GM13976 (cell line): ENCODE data around the gene LIMS1.
"Not testable (repeated sequence)": the region's sequence is repeated elsewhere in the genome, so short reads cannot be mapped to it uniquely, and the experiment has no call there.

Experiments
- DNase-seq: peaks from one replicate; pipeline ENCODE4 v3.0.0; 2012; ENCODE audit warnings: low spot score
- in situ Hi-C: fragments of 300-500 bp; cut with MboI; formaldehyde crosslinking; loops from one replicate; pipeline ENCODE4 v1.12.0; 2022; ENCODE audit warnings: low sequenced_read_pairs, mixed read lengths, inconsistent platforms; ENCODE audit not compliant: unreplicated experiment
- TF ChIP-seq, protein P1 (sequence below): IDR thresholded peaks from 2 replicates; pipeline ENCODE4 v1.5.1; 2012; ENCODE audit warnings: borderline replicate concordance, mild to moderate bottlenecking; ENCODE audit not compliant: insufficient read depth; ENCODE audit errors: extremely low read depth, missing control alignments, control extremely low read depth

The LIMS1 gene

DNA sequence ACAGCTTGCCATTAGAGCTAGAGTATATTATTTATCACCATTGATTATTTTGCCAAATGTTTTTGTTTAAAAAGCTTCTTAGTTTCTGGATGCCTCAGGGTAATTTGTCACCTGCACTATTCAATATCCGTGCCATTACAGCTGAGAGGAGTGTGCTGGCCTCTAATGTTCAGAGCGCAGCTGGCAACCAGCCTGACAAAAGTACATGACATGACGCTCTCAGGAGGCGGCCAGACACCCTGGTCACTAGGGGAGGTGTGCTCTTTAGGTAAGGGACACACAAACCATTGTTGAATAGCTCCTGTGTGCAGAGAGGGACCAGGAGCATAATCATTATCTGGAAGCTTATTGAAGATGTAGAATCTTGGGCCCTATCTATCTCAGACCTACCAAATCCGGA is 20.3 kb downstream of the LIMS1 start:
- in situ Hi-C loops = no loop called here
- no peak for DNase-seq

DNA sequence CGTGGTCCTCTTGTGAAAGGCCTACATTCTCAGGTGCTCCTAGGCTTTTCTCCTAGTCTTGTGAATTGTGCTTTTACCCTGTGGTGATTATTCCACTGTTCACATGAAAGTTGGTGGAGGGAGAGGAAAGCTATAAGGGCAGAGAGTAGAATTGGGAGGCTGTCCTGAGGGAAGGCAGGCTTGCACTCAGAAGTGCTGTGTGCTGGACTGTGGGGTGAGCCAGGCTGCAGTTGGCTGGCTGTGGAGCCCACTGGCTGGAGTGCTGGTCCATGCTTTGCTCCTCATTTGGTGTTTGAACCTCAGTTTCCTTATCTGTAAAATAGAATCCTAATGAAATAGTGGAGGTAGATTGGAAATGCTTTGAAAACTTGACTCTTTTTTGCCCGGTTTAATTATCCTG is 21.3 kb downstream of the LIMS1 start:
- TF ChIP-seq, protein P1, sequence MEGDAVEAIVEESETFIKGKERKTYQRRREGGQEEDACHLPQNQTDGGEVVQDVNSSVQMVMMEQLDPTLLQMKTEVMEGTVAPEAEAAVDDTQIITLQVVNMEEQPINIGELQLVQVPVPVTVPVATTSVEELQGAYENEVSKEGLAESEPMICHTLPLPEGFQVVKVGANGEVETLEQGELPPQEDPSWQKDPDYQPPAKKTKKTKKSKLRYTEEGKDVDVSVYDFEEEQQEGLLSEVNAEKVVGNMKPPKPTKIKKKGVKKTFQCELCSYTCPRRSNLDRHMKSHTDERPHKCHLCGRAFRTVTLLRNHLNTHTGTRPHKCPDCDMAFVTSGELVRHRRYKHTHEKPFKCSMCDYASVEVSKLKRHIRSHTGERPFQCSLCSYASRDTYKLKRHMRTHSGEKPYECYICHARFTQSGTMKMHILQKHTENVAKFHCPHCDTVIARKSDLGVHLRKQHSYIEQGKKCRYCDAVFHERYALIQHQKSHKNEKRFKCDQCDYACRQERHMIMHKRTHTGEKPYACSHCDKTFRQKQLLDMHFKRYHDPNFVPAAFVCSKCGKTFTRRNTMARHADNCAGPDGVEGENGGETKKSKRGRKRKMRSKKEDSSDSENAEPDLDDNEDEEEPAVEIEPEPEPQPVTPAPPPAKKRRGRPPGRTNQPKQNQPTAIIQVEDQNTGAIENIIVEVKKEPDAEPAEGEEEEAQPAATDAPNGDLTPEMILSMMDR = no peak
- in situ Hi-C loops = no loop called here
- no peak for DNase-seq

More for the DNA sequence above, 20.3 kb downstream of the LIMS1 start:
- TF ChIP-seq, protein P1 = no peak

DNA sequence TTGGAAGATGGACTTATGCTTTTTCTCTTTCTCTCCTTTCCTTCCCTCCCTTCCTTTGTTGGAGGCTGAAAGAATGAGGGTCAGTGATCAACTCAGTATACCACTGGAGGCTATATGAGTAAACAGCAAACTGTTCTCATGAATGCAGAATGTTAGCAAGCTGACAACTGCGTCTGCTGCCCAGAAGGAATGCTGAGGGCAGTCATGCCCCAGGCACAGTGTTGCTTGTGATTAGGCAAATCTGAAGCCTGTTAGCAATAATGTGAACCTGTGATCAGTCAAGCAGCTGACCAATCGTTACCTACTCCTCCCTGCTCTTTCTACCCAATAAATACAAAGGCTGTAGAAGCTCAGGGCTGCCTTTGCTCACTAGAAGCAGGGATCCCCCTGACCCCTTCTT is 22.3 kb downstream of the LIMS1 start:
- DNase-seq, in situ Hi-C loops: not testable (repeated sequence)

DNA sequence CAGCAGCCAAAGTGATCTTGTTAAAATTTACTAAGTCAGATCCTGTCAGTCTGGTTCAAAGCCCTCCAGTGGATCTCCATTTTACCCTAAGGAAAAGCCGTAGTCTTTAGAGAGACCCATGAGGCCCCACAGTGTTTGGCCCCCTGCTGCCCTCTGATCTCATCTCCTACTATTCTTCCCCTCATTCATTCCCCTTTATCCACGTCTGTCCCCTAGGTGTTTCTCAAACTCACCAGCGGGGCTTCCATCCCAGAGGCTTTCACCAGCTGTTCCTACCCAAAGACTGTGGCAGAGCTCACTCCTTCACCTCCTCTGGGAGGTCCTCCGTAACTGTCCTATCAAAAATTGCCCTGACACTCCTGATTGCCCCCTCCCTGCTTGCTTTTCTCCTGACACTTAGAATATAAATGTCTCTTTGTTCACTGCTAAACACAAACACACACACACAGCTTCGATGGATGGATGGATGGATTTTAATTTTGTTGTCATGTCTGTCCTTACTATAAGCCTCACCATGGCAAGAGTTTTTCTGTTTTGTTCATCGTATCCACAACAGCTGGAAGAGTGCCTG is 26.1 kb downstream of the LIMS1 start:
- DNase-seq = no peak
- in situ Hi-C loops = no loop called here
- TF ChIP-seq, protein P1 = no peak

DNA sequence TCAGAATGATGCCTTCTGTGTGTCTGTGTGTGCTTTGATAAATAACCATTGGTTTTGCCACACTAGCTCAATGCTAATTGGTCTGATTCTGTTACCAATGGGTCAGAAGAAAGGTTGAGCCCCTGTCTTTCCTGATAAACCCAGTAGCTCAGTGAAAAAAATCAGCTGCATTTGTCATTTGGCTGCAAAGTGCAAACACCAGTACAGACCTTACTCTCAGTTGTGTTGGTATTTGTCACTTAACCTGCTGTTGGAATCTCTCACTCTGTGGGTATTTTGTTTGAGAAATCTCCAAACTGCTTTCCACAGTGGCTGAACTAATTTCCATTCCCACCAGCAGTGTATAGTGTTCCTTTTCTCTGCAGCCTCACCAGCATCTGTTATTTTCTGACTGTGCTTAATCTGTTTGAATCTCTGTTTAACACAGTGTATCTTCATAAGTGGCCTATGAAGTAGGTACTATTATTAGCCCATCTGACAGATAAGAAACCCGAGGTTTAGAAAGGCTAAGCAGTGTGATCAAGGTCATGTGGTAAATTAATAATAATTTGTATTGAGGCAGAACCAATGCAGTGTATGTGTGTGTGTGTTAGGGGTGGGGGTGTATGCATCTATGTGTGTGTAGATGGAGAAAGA is 26.7 kb downstream of the LIMS1 start:
- TF ChIP-seq, protein P1 = no peak
- no peak for DNase-seq
- in situ Hi-C loops = no loop called here

DNA sequence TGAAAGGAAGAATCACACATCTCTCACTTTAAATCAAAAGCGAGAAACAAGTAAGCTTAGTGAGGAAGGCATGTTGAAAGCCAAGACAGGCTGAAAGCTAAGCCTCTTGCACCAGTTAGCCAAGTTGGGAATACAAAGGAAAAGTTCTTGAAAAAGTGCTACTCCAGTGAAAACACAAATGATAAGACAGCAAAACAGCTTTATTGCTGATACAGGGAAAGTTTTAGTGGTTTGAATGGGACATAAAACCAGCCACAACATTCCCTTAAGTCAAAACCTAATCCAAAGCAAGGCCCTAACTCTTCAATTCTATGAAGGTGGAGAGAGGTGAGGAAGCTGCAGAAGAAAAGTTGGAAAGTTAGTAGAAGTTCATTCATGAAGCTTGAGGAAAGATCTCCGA is 28.0 kb downstream of the LIMS1 start:
- no peak for DNase-seq
- TF ChIP-seq, protein P1 = no peak
- in situ Hi-C loops = no loop called here

DNA sequence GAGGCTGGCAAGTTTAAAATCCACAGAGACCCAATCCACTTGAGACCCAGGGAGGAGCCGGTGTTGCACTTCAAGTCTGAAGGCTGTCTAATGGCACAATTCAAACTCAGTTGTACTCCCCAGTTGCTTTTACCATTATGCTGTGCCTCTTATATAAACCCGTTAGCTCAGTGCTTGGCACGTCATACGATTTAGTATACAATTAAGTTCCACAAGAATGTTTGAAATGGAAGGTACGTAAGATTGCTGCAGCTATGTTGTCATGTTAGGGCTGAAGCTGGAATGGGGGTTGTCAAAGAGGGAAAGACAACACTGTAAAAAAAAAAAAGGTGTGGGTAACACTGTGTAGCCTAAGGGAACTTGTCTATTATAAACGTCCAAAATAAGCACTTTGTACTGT is 30.2 kb downstream of the LIMS1 start:
- no peak for DNase-seq
- TF ChIP-seq, protein P1 = no peak
- in situ Hi-C loops = no loop called here
